ENCODE data around the gene ATP4A.

ATP4A gene

DNA sequence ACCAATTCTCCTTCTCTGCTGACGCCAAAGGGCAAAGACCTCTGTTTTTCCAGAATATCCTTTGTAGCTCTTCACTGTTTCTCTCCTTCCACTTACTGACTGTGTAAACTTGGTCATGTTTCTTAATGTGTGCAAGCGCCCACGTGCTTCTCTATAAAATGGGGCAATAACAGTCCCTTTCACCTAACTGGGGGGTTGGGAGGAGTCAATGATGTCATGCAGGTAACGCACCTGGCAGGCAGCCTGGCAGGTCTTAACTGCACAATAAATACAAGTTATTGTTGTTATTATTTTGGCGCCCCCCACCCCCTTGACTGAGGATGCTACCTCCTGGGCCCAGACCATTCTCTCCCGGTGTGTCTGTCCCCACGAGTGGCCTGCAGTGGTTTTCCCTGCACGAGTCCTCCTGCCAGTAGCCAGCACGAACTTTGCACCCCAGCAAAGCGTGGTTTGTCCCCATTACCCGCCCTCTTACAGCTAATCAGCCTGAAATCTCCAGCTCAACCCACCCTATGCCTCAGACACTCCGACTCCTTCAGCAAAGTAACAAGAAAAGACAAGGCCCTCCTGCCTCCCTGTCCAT, 40.6 kb downstream of the ATP4A start:
- no peak for DNase-seq

GRCh38 chr19:35521124-35521743, 42.2 kb downstream of the ATP4A start:
- DNase-seq = no peak

DNA sequence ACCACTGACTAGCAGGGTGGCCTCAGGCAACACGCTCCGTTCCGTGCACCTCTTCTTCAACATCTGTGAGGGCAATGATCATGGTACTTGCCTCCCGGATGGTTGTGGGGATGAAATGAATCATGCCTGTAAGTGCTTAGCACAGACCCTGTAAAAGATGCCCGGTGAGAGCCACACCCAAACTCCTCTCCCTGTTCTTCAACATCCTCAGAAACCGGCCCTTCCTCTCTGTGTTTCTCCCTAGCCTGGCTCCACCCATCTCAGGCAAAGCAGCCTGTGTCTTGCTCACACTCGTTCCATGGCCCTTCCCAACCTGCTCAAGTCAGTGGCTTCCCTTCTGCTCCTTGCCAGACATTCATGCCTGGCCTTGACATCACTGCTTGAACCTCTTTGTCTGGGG, 44.2 kb downstream of the ATP4A start:
- no peak for DNase-seq

DNA sequence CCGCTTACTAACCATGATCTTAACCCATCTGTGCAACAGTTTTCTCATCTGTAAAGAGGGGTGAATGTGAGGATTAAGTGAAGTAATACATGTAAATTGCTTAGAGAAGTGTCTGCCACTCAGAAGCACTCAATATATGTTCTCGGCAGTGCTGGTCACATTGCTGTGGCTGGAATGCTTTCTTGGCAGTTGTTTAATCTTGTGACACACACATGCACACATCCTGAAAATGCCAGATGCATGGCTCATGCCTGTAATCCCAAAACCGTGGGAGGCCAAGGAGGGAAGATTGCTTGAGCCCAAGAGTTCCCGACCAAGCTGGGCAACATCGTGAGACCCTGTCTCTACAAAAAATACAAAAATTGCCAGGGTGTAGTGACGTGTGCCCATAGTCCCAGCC, 45.1 kb downstream of the ATP4A start:
- DNase-seq = no peak

- no peak for DNase-seq
Measured at GRCh38 chr19:35517342-35517741, 46.1 kb downstream of the ATP4A start.

DNA sequence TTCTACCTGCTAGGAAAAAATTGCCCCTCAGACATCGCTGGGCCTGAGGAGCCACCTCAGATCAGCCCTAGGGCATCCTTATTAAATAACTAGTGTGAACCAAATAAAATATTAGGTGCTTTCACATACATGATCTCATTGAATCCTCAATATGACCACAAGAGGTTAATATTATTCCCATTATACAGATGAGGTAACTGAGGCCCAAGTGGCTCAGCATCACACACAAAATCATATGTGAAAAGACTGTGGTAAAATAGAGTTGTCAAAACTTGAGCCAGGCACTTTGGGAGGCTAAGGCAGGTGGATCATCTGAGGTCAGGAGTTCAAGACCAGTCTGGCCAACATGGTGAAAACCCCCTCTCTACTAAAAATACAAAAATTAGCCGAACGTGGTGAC, 47.1 kb downstream of the ATP4A start:
- DNase-seq = no peak

DNA sequence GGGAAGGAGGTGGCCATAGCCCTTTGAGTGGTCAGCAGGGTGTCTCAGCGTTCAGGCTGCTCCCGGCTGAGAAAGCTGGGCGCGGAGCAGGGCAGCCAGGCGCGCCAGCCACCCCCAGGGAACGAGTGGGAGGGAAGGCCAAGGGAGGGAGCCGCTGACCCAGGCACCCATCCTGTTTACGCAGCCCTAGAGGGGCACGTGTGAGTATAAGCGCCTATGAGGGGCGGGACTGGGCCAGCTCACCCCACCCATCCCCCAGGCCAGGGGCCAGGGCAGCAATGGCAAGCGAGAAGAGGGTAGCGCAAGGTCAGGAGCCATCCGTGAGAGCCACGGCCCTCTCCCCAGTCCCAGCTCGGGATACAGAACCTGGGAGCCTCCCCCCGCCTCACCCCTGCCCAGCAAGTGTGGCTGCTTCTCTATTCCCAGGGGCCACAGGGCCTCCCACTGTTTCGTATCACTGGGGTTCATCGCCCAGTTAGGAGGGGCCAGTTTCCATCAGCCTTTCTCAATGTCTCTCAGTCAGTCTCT, 49.1 kb downstream of the ATP4A start:
- no peak for DNase-seq

DNA sequence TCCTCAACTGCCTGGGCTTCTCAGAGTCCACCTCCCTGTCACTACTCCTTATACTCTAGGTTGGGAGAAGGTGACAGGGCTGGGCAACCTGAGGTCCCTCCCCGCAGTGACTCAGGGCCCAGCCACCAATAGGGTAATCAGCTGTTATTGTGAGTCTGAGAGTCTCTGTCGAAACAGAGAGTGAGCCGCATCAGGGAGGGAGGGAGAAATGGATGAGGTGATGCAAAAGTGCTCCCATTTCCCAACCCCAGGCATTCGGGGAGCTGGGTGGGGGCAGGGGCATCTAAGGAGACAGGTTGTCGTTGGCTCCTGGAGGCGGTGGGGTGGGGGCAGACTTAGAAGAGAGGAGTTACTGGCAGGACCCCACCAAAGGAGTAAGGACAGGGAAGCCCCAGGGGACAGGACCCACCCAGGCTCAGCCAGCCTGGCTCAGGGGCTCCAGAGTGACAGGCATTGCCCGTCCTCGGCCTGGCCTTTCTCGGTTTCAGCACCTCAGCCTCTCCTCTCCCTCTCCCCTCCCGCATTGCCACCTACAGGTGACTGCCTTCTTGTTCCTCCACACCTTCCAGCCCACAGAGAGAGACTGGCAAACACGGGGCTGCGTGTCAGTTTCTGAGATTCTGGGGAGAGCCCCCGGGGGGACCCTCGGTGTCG, 49.7 kb downstream of the ATP4A start, which contains the start of gene DMKN:
Gene DMKN, minus strand, starts transcription at position 22 of the 654 bp plus-strand sequence. CDS start 174 bp downstream, outside the sequence.
- DNase-seq = no peak

DNA sequence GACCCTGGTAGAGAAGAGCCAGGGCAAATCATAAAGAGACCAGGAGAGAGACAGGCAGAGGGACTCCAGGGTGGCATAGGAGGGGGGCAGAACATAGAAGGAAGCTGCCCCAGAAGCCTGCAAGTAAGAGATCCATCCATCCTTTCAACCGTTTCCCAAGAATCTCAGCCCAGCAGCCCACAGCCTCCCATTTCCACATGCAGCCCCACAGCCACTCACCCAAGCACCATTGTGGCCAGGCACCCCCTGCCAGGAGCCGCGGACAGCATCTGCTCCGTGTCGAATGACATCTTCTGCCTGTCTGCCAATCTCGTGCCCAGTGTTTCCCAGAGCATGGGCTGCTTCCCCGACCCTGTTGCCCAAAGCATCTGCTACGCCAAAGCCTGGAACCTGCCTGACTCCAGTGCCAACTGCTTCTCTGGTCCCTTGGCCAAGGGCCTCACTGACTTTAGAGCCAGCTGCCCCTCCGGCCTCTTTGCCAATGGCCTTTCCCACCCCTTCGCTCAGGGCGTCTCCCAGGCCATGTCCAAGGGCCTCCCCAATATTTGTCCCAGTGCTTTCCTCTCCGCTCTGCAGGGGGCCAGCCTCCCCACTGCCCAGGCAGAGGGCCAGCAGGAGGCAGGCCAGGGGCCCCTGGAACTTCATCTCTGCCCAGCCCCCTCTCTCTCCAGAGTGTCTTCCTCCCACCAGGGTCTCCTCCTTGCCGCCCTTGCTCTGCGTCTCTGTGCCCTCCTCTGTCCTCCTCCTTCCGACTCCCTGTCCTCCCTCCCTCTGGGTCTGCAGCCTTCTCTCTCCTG, 50.4 kb downstream of the ATP4A start:
- DNase-seq = no peak

GRCh38 chr19:35511337-35511736, 52.1 kb downstream of the ATP4A start:
- no peak for DNase-seq

GRCh38 chr19:35510626-35510964, 52.9 kb downstream of the ATP4A start:
- no peak for DNase-seq

- peak; percentile 65 for DNase-seq
Measured at GRCh38 chr19:35509861-35510625, 53.4 kb downstream of the ATP4A start.

GRCh38 chr19:35509018-35509652, 54.3 kb downstream of the ATP4A start:
- peak; percentile 46 for DNase-seq

DNA sequence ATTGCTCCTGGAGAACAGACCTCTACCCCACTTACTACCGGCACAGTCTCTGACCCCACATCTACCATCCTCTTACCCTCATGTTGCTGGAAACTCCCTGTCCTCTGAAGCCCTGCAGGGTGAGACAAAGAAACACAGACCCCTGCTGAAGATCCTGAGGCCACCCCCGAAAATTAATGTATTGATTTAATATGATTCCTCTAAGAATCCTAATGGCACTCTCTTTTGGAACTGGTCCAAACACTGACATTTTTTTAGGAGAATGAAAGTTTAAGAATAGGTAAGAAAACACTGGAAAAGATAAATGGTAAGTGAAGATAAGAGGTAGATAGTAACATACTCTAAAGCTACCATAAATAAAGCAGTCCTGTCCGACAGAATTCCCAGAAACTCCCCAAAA, 55.3 kb downstream of the ATP4A start:
- no peak for DNase-seq

DNA sequence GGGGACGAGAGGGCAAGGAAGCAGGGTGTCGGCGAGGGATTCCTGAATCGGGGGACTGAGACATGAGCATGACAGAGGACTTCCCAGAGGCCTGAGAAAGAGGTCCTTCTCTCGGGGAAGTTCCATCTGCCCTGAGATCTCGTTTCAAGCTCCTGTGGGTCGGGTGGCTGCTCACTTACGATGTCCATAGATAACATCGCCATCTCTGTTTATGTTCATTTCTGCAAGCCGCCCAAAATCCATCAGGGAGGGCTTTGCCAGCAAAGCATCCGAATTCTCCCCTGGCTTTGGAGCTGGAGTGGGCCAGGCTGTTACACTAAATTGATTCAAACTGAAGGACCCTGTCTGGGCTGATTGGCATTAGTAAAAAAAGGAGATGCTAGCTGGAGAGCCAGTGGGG, 55.9 kb downstream of the ATP4A start:
- no peak for DNase-seq

- no peak for DNase-seq
Measured at GRCh38 chr19:35506011-35506410, 57.4 kb downstream of the ATP4A start.

- no peak for DNase-seq
Measured at GRCh38 chr19:35502751-35503150, 60.7 kb downstream of the ATP4A start.

DNA sequence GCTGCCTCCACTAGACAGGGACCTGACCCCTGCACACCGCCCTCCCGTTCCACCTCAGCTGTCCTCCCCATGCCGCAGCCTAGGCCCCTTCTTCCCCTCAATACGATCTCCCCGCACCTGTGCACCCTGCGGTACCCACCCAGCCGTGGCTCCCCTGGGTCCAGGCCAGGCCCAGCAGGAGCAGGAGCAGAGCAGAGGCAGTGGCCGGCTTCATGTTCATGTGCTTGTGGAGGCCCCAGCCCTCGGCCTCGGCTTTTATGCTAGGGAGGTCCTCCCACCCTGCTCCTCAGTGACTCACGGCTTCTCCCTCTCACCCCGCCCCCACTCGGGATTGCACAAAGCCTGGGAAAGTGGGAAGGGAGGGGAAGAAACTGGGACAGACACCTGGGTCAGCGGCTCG, 61.8 kb downstream of the ATP4A start:
- DNase-seq = no peak

DNA sequence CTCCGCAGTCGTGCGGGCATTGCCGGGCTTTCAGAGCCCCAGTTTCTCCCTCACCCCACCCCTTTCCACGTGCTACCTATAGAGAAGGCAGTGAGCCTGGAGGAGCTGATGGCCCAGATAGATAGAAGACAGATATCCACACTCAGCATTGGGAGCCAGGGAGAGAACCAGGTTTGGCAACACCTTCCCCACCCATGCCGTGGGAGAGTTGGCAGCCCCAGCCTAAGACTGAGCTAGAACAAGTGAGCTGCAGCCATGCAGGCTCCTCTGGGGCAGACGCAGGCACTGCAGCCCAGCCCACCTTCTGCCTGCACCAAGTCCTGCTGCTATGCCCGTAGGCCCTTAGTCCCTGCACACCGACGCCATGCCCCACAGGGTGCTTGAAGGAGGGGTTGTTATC, 62.8 kb downstream of the ATP4A start:
- no peak for DNase-seq
